HG03460 (cell line): Measurements from ENCODE around the gene TTLL1.
"Not testable (repeated sequence)": the region's sequence is repeated elsewhere in the genome, so short reads cannot be mapped to it uniquely, and the experiment has no call there.

Source experiments
- ATAC-seq: cut with Tn5 transposase; IDR thresholded peaks from one replicate; pipeline ENCODE4 v1.9.1; 2021; ENCODE audit not compliant: unreplicated experiment

The TTLL1 gene

GRCh38 chr22:42995654-42996053, 93.5 kb downstream of the TTLL1 start:
- not testable (repeated sequence) for ATAC-seq

- no peak for ATAC-seq
Observed at GRCh38 chr22:42994917-42995562, 94.2 kb downstream of the TTLL1 start.

GRCh38 chr22:42994276-42994916, 94.8 kb downstream of the TTLL1 start:
- ATAC-seq: no peak

GRCh38 chr22:42993651-42994275, 95.4 kb downstream of the TTLL1 start:
- no peak for ATAC-seq

GRCh38 chr22:42992886-42993479, 96.2 kb downstream of the TTLL1 start:
- no peak for ATAC-seq

GRCh38 chr22:42992092-42992491, 97.1 kb downstream of the TTLL1 start:
- no peak for ATAC-seq

- no peak for ATAC-seq
Observed at GRCh38 chr22:42991010-42991651, 98.1 kb downstream of the TTLL1 start.

- no peak for ATAC-seq
Observed at GRCh38 chr22:42990131-42990838, 98.9 kb downstream of the TTLL1 start.
